Gastrocnemius medialis (tissue), 4 donors: ENCODE results near the gene CELSR3. TPM values are rescaled to one million over a fixed set of nuclear protein-coding genes. Genes with fewer than 3 reads are reported as not detected.

Experiments
- ATAC-seq, 2 donors: fragments of 150-250 bp; one replicate each; pipeline ENCODE4 v1.9.1; 2016
- DNase-seq, 2 donors: peaks; one replicate each; pipeline ENCODE4 v3.0.0-alpha.2; 2019
- H3K27ac ChIP-seq, 4 donors: fragments of 200-600 bp; sonication (generic); 1 replicate in 1 of 4; 2 replicates in 3 of 4; pipeline ENCODE4 v1.5.1; 2016 to 2018; ENCODE audit warnings: mild to moderate bottlenecking in 2 of 4, moderate library complexity in 1 of 4
- H3K27me3 ChIP-seq, 3 donors: fragments of 200-600 bp; sonication (generic) in 2 of 3; 1 replicate in 1 of 3; 2 replicates in 2 of 3; pipeline versions ENCODE4 v1.5.1 to v1.6.0; 2016 to 2019; ENCODE audit warnings: mild to moderate bottlenecking in 1 of 3, moderate library complexity in 1 of 3
- H3K36me3 ChIP-seq, 2 donors: fragments of 200-600 bp; sonication (generic) in 1 of 2; one replicate each; pipeline ENCODE4 v1.5.1; 2017 to 2018
- H3K4me1 ChIP-seq, 2 donors: fragments of 200-600 bp; sonication (generic) in 1 of 2; one replicate each; pipeline ENCODE4 v1.5.1; 2016 to 2017; ENCODE audit warnings: mild to moderate bottlenecking in 2 of 2
- H3K4me3 ChIP-seq, 4 donors: fragments of 200-600 bp; sonication (generic) in 3 of 4; 1 replicate in 1 of 4; 2 replicates in 3 of 4; pipeline ENCODE4 v1.5.1; 2016 to 2019; ENCODE audit warnings: mild to moderate bottlenecking in 2 of 4
- H3K9me3 ChIP-seq, 3 donors: fragments of 200-600 bp; sonication (generic) in 2 of 3; 1 replicate in 1 of 3; 2 replicates in 2 of 3; pipeline ENCODE4 v1.5.1; 2016 to 2019
- CTCF ChIP-seq, 5 experiments: fragments of 450-650 bp in 3 of 5; fragments of 200-600 bp in 2 of 5; sonication (generic) in 2 of 5; IDR thresholded peaks in 4 of 5; conservative IDR thresholded peaks in 1 of 5; 1 replicate in 4 of 5; 2 replicates in 1 of 5; pipeline ENCODE4 v1.5.1; 2016 to 2019; ENCODE audit warnings: antibody characterized with exemption in 5 of 5, mild to moderate bottlenecking in 3 of 5, moderate library complexity in 3 of 5
- POLR2A ChIP-seq, 2 donors: fragments of 450-650 bp; IDR thresholded peaks; one replicate each; pipeline ENCODE4 v1.6.1; 2017; ENCODE audit warnings: antibody characterized with exemption in 2 of 2, mild to moderate bottlenecking in 2 of 2, moderate library complexity in 2 of 2
- in situ Hi-C, 4 donors: fragments of 200-750 bp; cut with MboI; loops; one replicate each; pipeline versions ENCODE4 v1.15.0 to v1.8.0; 2017; ENCODE audit warnings: low sequenced_read_pairs in 4 of 4
- intact Hi-C: fragments of 100-400 bp; cut with DNase I; formaldehyde crosslinking; loops from one replicate; pipeline ENCODE4 v1.15.1; 2023; ENCODE audit warnings: low total_unique reads
- total RNA-seq, 4 donors: library from RNA; depleted of rRNA; stranded (reverse); fragments of >200 nt; gene quantifications; one replicate each; pipeline versions ENCODE4 v1.1.0 to v1.2.3, GENCODE V29; 2016

The CELSR3 gene
- total RNA-seq, 4 donors from 2014 or later, result 0.02 to 0.25 (median 0.05) TPM; not detected in 1

- TF ChIP-seq POLR2A (IDR thresholded peaks at IDR 0.05) (no peak), CTCF (IDR thresholded peaks at IDR 0.05 in 4 of 5, conservative IDR thresholded peaks at IDR 0.05 in 1 of 5) (no peak)
- DNase-seq, result no peak
- peak in 1 of 2 donors; percentile 37 for ATAC-seq
- in situ Hi-C loops (no loop called here), intact Hi-C loops (loop anchor here (5.0 kb wide), 2 partner anchors 129 to 219 kb away; partner anchors contain the start of gene PFKFB4)
- H3K36me3 ChIP-seq, result peaks cover 0 to 52% of the 10 kb centered on the region in 2 donors
- no peaks in the 10 kb centered on the region for H3K27me3 ChIP-seq
- H3K4me3 ChIP-seq, result peak overlapping the region in 3 of 4 donors; percentile 69 to 96 (median 78)
- peaks cover 30 to 36% of the 10 kb centered on the region in 2 donors for H3K4me1 ChIP-seq
- H3K27ac ChIP-seq, result peak overlapping the region; percentile 73 to 92 (median 90)
- no peaks in the 10 kb centered on the region for H3K9me3 ChIP-seq
Measured at GRCh38 chr3:48686538-48687219, 24.0 kb upstream of the CELSR3 start.

GRCh38 chr3:48685603-48686511 lies 23.2 kb upstream of the CELSR3 start, which contains the start of gene NCKIPSD:
Gene NCKIPSD (minus strand): TSS chr3:48685915. CDS start chr3:48685807, 108 bp downstream.
- intact Hi-C loops, result loop anchor here (1.0 to 5.0 kb wide), 5 partner anchors 31 to 219 kb away; partner anchors contain the start of genes IP6K2, PFKFB4 and SLC26A6
- DNase-seq (peak; percentile 66 to 82), ATAC-seq (peak; percentile 92 to 95)
- peak; percentile 62 to 77 for TF ChIP-seq POLR2A (IDR thresholded peaks at IDR 0.05)
- peak; percentile 64 to 96 (median 90) for TF ChIP-seq CTCF (IDR thresholded peaks at IDR 0.05 in 4 of 5, conservative IDR thresholded peaks at IDR 0.05 in 1 of 5)
- peak within 1 kb of the TSS; percentile 73 to 92 (median 90) for H3K27ac ChIP-seq
- no peaks in the 10 kb centered on the region for H3K27me3 ChIP-seq
- H3K4me1 ChIP-seq, result peaks cover 30 to 36% of the 10 kb centered on the region in 2 donors
- no peaks in the 10 kb centered on the region for H3K9me3 ChIP-seq
- H3K36me3 ChIP-seq, result peaks cover 0 to 53% of the 10 kb centered on the region in 2 donors
- in situ Hi-C loops, result no loop called here
- H3K4me3 ChIP-seq, result peak within 1 kb of the TSS; percentile 69 to 96 (median 84)

- intact Hi-C loops, result loop anchor here (1.0 to 5.0 kb wide), 5 partner anchors 32 to 218 kb away; partner anchors contain the start of genes IP6K2, PFKFB4 and SLC26A6
- TF ChIP-seq CTCF (IDR thresholded peaks at IDR 0.05 in 4 of 5, conservative IDR thresholded peaks at IDR 0.05 in 1 of 5) (no peak), POLR2A (IDR thresholded peaks at IDR 0.05) (no peak)
Measured at GRCh38 chr3:48685293-48685602, 22.6 kb upstream of the CELSR3 start.

GRCh38 chr3:48684480-48685143 lies 21.9 kb upstream of the CELSR3 start:
- no peaks in the 10 kb centered on the region for H3K9me3 ChIP-seq
- H3K4me1 ChIP-seq, result peaks cover 30 to 36% of the 10 kb centered on the region in 2 donors
- in situ Hi-C loops, result no loop called here
- TF ChIP-seq POLR2A (IDR thresholded peaks at IDR 0.05) (no peak), CTCF (IDR thresholded peaks at IDR 0.05 in 4 of 5, conservative IDR thresholded peaks at IDR 0.05 in 1 of 5) (no peak)
- H3K36me3 ChIP-seq, result peaks cover 0 to 48% of the 10 kb centered on the region in 2 donors
- ATAC-seq (no peak), DNase-seq (peak in 1 of 2 donors; percentile 32)
- H3K27ac ChIP-seq, result peak overlapping the region in 2 of 4 donors; percentile 36 to 73
- intact Hi-C loops, result loop anchor here (1.0 to 5.0 kb wide), 5 partner anchors 32 to 217 kb away; partner anchors contain the start of genes IP6K2, PFKFB4 and SLC26A6
- H3K27me3 ChIP-seq, result no peaks in the 10 kb centered on the region
- H3K4me3 ChIP-seq, result peak overlapping the region; percentile 69 to 96 (median 84)

More at GRCh38 chr3:48685293-48685602, 22.6 kb upstream of the CELSR3 start:
- no peak for DNase-seq
- Histone ChIP-seq H3K27me3 (no peaks in the 10 kb centered on the region), H3K27ac (peak overlapping the region; percentile 73 to 92 (median 90)), H3K36me3 (peaks cover 0 to 53% of the 10 kb centered on the region in 2 donors), H3K4me1 (peaks cover 30 to 36% of the 10 kb centered on the region in 2 donors), H3K4me3 (peak overlapping the region; percentile 69 to 96 (median 84)), H3K9me3 (no peaks in the 10 kb centered on the region)
- ATAC-seq, result no peak
- in situ Hi-C loops, result no loop called here
